Lung (tissue), 12 donors: ENCODE measurements around the gene ITGBL1. TPM values are rescaled to one million over a fixed set of nuclear protein-coding genes. Genes with fewer than 3 reads are reported as not detected.

Experiments used
- ATAC-seq: fragments of 200-7000 bp; cut with Tn5 transposase; one replicate; pipeline ENCODE4 v1.9.1; 2020; ENCODE audit warnings: moderate number of reproducible peaks; ENCODE audit not compliant: insufficient read depth, low FRiP score
- DNase-seq, 3 donors: peaks; one replicate each; pipeline ENCODE4 v3.0.0-alpha.2; 2013 to 2017
- H3K27ac ChIP-seq, 2 donors: one replicate each; pipeline ENCODE4 v1.5.1; 2013; ENCODE audit warnings: mild to moderate bottlenecking in 2 of 2, moderate library complexity in 2 of 2, control low read depth in 1 of 2, inconsistent platforms in 1 of 2, low read depth in 1 of 2, low read length in 1 of 2
- H3K27me3 ChIP-seq, 3 donors: one replicate each; pipeline ENCODE4 v1.5.1; 2013; ENCODE audit warnings: low read length in 2 of 3; ENCODE audit not compliant: control insufficient read depth in 3 of 3, insufficient read depth in 3 of 3
- H3K36me3 ChIP-seq, 4 donors: one replicate each; pipeline ENCODE4 v1.5.1; 2013; ENCODE audit warnings: low read length in 4 of 4, mild to moderate bottlenecking in 1 of 4, moderate library complexity in 1 of 4; ENCODE audit not compliant: control insufficient read depth in 4 of 4, insufficient read depth in 4 of 4
- H3K4me1 ChIP-seq, 5 donors: one replicate each; pipeline ENCODE4 v1.5.1; 2013; ENCODE audit warnings: low read length in 5 of 5, mild to moderate bottlenecking in 2 of 5, moderate library complexity in 1 of 5; ENCODE audit not compliant: control insufficient read depth in 5 of 5, insufficient read depth in 5 of 5
- H3K4me3 ChIP-seq: one replicate; pipeline ENCODE4 v1.5.1; 2013; ENCODE audit warnings: mild to moderate bottlenecking, control low read depth, moderate library complexity
- H3K9ac ChIP-seq, 2 donors: one replicate each; pipeline ENCODE4 v1.5.1; 2013; ENCODE audit warnings: low read length in 2 of 2, control low read depth in 1 of 2; ENCODE audit not compliant: insufficient read depth in 1 of 2
- H3K9me3 ChIP-seq, 4 donors: one replicate each; pipeline ENCODE4 v1.5.1; 2013; ENCODE audit warnings: low read length in 3 of 4, mild to moderate bottlenecking in 1 of 4, moderate library complexity in 1 of 4; ENCODE audit not compliant: control insufficient read depth in 4 of 4, insufficient read depth in 3 of 4
- WGBS, 2 donors: extraction: QIAGEN DNeasy Blood & Tissue Kit; methylation state at CpG; one replicate each; pipeline ENCODE4 v1.1.7; 2013; 5-methylcytosine and 5-hydroxymethylcytosine counted together
- polyA plus RNA-seq, 2 donors: library from polyadenylated mRNA; stranded (reverse); fragments of 200-250 nt; gene quantifications; one replicate each; pipeline ENCODE4 v1.2.1, GENCODE V29; 2013
- total RNA-seq, 2 donors: library from RNA; depleted of rRNA in 1 of 2; stranded (reverse); fragments of >200 nt in 1 of 2; gene quantifications; one replicate each; pipeline ENCODE4 v1.2.1, GENCODE V29; 2014 to 2021
- TF ChIP-seq, protein P1 (sequence below): IDR thresholded peaks from 2 replicates; pipeline ENCODE4 v1.5.1; 2012; ENCODE audit warnings: mild to moderate bottlenecking; ENCODE audit errors: control extremely low read depth, extremely low read depth
- donor health status: control.
- donor health status: control.
- donor health status: Bipolar disorder and iron deficiency.
- donor health status: healthy.
- donor health status: DM: yes; HTN: yes; CAD: no.

ITGBL1 gene
- total and polyA plus RNA-seq, 4 donors: 1.1 to 7.2 (median 4.0) TPM

- ATAC-seq: no peak
- no peaks in the 10 kb centered on the region for H3K27me3 ChIP-seq
- no peak for DNase-seq
Observed at GRCh38 chr13:101556676-101557123, 104.2 kb downstream of the ITGBL1 start.

GRCh38 chr13:101565317-101565716, 112.8 kb downstream of the ITGBL1 start:
- no peaks in the 10 kb centered on the region for H3K4me1 ChIP-seq
- H3K36me3 ChIP-seq: no peaks in the 10 kb centered on the region
- TF ChIP-seq, protein P1, sequence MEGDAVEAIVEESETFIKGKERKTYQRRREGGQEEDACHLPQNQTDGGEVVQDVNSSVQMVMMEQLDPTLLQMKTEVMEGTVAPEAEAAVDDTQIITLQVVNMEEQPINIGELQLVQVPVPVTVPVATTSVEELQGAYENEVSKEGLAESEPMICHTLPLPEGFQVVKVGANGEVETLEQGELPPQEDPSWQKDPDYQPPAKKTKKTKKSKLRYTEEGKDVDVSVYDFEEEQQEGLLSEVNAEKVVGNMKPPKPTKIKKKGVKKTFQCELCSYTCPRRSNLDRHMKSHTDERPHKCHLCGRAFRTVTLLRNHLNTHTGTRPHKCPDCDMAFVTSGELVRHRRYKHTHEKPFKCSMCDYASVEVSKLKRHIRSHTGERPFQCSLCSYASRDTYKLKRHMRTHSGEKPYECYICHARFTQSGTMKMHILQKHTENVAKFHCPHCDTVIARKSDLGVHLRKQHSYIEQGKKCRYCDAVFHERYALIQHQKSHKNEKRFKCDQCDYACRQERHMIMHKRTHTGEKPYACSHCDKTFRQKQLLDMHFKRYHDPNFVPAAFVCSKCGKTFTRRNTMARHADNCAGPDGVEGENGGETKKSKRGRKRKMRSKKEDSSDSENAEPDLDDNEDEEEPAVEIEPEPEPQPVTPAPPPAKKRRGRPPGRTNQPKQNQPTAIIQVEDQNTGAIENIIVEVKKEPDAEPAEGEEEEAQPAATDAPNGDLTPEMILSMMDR: no peak
- no peak for ATAC-seq
- H3K27ac ChIP-seq: no peak overlapping the region
- no peaks in the 10 kb centered on the region for H3K9me3 ChIP-seq
- no peak for DNase-seq
- no peak overlapping the region for H3K4me3 ChIP-seq
- 90 to 93% methylated on average over 1 of the region's 1 CpG for WGBS, 2 donors
- no peak overlapping the region for H3K9ac ChIP-seq
- no peaks in the 10 kb centered on the region for H3K27me3 ChIP-seq

More at GRCh38 chr13:101556676-101557123, 104.2 kb downstream of the ITGBL1 start:
- Histone ChIP-seq H3K9me3 (no peaks in the 10 kb centered on the region), H3K9ac (no peak overlapping the region), H3K4me3 (no peak overlapping the region), H3K27ac (no peak overlapping the region), H3K4me1 (no peaks in the 10 kb centered on the region), H3K36me3 (no peaks in the 10 kb centered on the region)
- 84 to 94% methylated on average over 3 of the region's 3 CpGs for WGBS, 2 donors
- TF ChIP-seq, protein P1: no peak

DNA sequence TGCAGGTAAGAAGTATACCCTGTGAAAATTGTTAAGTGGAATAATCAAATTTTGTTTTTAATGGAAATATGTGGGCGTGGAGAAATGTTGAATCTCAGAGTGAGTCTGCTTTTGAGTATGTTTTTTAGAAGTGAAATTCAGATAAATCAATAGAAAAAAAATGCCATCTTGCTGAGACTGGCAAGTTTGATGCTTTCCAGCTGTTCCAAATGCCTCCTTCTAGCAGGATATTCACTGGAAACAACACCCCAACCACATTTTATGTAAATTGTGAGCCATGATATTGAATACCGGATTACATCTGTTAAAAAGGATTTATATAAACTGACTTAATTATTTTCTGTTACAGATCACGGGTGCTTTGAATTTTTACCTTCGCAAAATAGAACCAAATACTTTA, 115.4 kb downstream of the ITGBL1 start:
- whole genome bisulfite sequencing, 2 donors: 85 to 88% methylated on average over 4 of the region's 4 CpGs

More for the DNA sequence above, 115.4 kb downstream of the ITGBL1 start:
- Histone ChIP-seq H3K36me3 (no peaks in the 10 kb centered on the region), H3K27ac (no peak overlapping the region), H3K4me3 (no peak overlapping the region), H3K9me3 (no peaks in the 10 kb centered on the region), H3K27me3 (no peaks in the 10 kb centered on the region), H3K4me1 (no peaks in the 10 kb centered on the region), H3K9ac (no peak overlapping the region)
- DNase-seq (no peak), ATAC-seq (no peak)
- TF ChIP-seq, protein P1: no peak
